HEK293 (cell line): ENCODE results near the gene CBFB.
"Not testable (repeated sequence)": the region's sequence is repeated elsewhere in the genome, so short reads cannot be mapped to it uniquely, and the experiment has no call there.

Experiments used
- CTCF ChIA-PET: fragments of 350-600 bp; formaldehyde crosslinking; extraction: SDS; loops from one replicate; lab custom pipeline; 2021; ENCODE audit warnings: antibody characterized with exemption; lab: Yijun Ruan, JAX
- POLR2A ChIA-PET: fragments of 300-600 bp; formaldehyde crosslinking; extraction: SDS; loops from one replicate; lab custom pipeline; 2020; ENCODE audit warnings: antibody characterized with exemption, inconsistent platforms; lab: Yijun Ruan, JAX
- H3K27ac ChIP-seq: fragments of 200-500 bp; sonication (Bioruptor generic); 2 replicates; pipeline ENCODE4 v1.5.1; 2014; ENCODE audit warnings: low read depth, low read length, control low read depth, inconsistent platforms; ENCODE audit errors: extremely low read depth
- H3K36me3 ChIP-seq, 2 experiments: fragments of 200-500 bp in 1 of 2; sonication (Bioruptor generic) in 1 of 2; 1 replicate in 1 of 2; 2 replicates in 1 of 2; pipeline ENCODE4 v1.5.1; 2014 to 2017; ENCODE audit warnings: inconsistent platforms in 2 of 2, low read length in 2 of 2; ENCODE audit not compliant: control insufficient read depth in 2 of 2, insufficient read depth in 1 of 2
- H3K4me1 ChIP-seq: fragments of 200-500 bp; sonication (Bioruptor generic); 2 replicates; pipeline ENCODE4 v1.5.1; 2014; ENCODE audit warnings: mild to moderate bottlenecking, low read length, inconsistent platforms; ENCODE audit not compliant: control insufficient read depth, insufficient read depth
- H3K4me3 ChIP-seq: 2 replicates; pipeline ENCODE4 v1.5.1; 2011; ENCODE audit warnings: low read depth, mild to moderate bottlenecking, control low read depth, low read length, moderate library complexity
- H3K9me3 ChIP-seq: fragments of 200-500 bp; sonication (Bioruptor generic); 2 replicates; pipeline ENCODE4 v1.5.1; 2014; ENCODE audit warnings: low read depth, low read length, inconsistent platforms; ENCODE audit not compliant: control insufficient read depth, insufficient read depth
- KLF8 ChIP-seq: fragments of 450-650 bp; formaldehyde crosslinking; IDR thresholded peaks from 2 replicates; pipeline ENCODE4 v1.5.1; 2016; ENCODE audit warnings: missing biosample characterization, missing genetic modification characterization
- SCRT2 ChIP-seq: fragments of 450-650 bp; formaldehyde crosslinking; IDR thresholded peaks from 2 replicates; pipeline ENCODE4 v1.5.1; 2016; ENCODE audit warnings: missing biosample characterization, missing genetic modification characterization
- TCF7L2 ChIP-seq: IDR thresholded peaks from 2 replicates; pipeline ENCODE4 v1.6.1; 2011; ENCODE audit warnings: low read depth, mild to moderate bottlenecking, inconsistent platforms, low read length, moderate library complexity, borderline replicate concordance
- YY1 ChIP-seq: fragments of 450-650 bp; formaldehyde crosslinking; IDR thresholded peaks from 2 replicates; pipeline ENCODE4 v1.5.1; 2018; ENCODE audit warnings: missing biosample characterization, missing genetic modification characterization
- ZNF10 ChIP-seq: fragments of 450-650 bp; formaldehyde crosslinking; IDR thresholded peaks from 2 replicates; pipeline ENCODE4 v1.5.1; 2017; ENCODE audit warnings: missing biosample characterization, missing genetic modification characterization
- ZNF121 ChIP-seq: fragments of 450-650 bp; formaldehyde crosslinking; IDR thresholded peaks from 2 replicates; pipeline ENCODE4 v1.5.1; 2016; ENCODE audit warnings: missing biosample characterization, missing genetic modification characterization
- ZNF211 ChIP-seq: fragments of 450-650 bp; formaldehyde crosslinking; IDR thresholded peaks from 2 replicates; pipeline ENCODE4 v1.5.1; 2016; ENCODE audit warnings: low read depth, missing biosample characterization, missing genetic modification characterization
- ZNF248 ChIP-seq: fragments of 450-650 bp; formaldehyde crosslinking; IDR thresholded peaks from 2 replicates; pipeline ENCODE4 v1.5.1; 2017; ENCODE audit warnings: missing biosample characterization, missing genetic modification characterization
- ZNF354C ChIP-seq: fragments of 450-650 bp; formaldehyde crosslinking; IDR thresholded peaks from 2 replicates; pipeline ENCODE4 v1.5.1; 2016; ENCODE audit warnings: missing biosample characterization, missing genetic modification characterization, low read depth, borderline replicate concordance
- ZNF658 ChIP-seq: fragments of 450-650 bp; formaldehyde crosslinking; IDR thresholded peaks from 2 replicates; pipeline ENCODE4; 2016; ENCODE audit warnings: missing biosample characterization, missing genetic modification characterization
- TF ChIP-seq, protein P1 (sequence below): fragments of 450-650 bp; formaldehyde crosslinking; IDR thresholded peaks from 2 replicates; pipeline ENCODE4 v1.5.1; 2016; ENCODE audit warnings: missing biosample characterization, missing genetic modification characterization
- TF ChIP-seq, protein P2 (sequence below): fragments of 450-650 bp; formaldehyde crosslinking; IDR thresholded peaks from 2 replicates; pipeline ENCODE4 v1.5.1; 2017; ENCODE audit warnings: missing biosample characterization, missing genetic modification characterization
- TF ChIP-seq, protein P3 (sequence below): fragments of 450-650 bp; formaldehyde crosslinking; IDR thresholded peaks from 2 replicates; pipeline ENCODE4 v1.5.0; 2017; ENCODE audit warnings: missing biosample characterization, missing genetic modification characterization, borderline replicate concordance

Gene CBFB

DNA sequence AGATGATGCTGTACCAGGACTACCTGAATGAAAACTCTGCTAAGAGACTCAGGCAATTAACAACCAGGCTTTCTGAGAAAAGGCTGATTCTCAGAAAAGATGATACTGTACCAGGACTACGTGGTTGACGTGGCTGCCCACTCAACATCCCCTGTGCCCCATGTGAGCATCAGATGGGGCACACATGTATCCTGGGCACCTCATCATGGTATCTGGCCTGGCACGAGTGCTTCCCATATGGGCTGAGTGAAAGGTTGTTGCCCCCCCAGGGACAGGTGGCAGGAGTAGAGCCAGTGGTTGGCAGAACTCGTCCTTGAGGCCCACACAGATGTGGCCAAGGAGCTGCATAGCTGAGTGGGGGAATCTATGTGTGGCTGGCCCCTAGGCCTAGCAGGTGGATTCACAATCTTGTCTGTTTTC lies 44.0 kb upstream of the CBFB start:
- H3K4me3 ChIP-seq = no peak overlapping the region
- H3K27ac ChIP-seq = no peak overlapping the region
- TF ChIP-seq ZNF354C (tag by site-specific recombination) (no peak), ZNF10 (tag by site-specific recombination) (no peak), ZNF248 (tag by site-specific recombination) (no peak)
- no peaks in the 10 kb centered on the region for H3K4me1 ChIP-seq
- no peaks in the 10 kb centered on the region for H3K9me3 ChIP-seq
- no peaks in the 10 kb centered on the region for H3K36me3 ChIP-seq
- CTCF ChIA-PET = interaction anchor here (0.7 to 1.4 kb wide), 4 partner anchors 9 to 170 kb away, joined by 3 to 7 read pairs (median 5); no protein-coding TSS in a partner anchor
- POLR2A ChIA-PET = no interaction called here

DNA sequence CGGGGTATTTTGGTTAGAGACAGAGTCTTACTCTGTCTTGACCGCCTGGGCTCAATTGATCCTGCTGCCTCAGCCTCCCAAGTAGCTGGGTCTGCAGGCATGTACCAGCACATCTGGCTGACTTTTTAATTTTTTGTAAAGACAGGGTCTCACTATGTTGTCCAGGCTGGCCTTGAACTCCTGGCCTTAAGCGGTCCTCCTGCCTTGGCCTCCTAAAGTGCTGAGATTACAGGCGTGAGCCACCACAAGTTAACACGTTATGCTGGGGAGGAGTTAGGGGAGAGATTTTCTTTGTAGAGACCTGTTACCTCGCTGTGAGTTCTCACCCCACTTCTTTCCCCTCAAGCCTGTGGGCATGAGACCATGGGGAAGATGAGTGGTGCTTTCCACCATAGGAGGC lies 42.4 kb upstream of the CBFB start:
- ChIA-PET CTCF (interaction anchor here (0.6 to 1.4 kb wide), 5 partner anchors 32 to 1807 kb away, joined by 3 to 7 read pairs (median 3); partner anchors contain the start of gene B3GNT9), POLR2A (no interaction called here)
- Histone ChIP-seq H3K36me3 (no peaks in the 10 kb centered on the region), H3K4me1 (no peaks in the 10 kb centered on the region), H3K27ac (no peak overlapping the region), H3K4me3 (no peak overlapping the region), H3K9me3 (no peaks in the 10 kb centered on the region)
- TF ChIP-seq, protein P1, sequence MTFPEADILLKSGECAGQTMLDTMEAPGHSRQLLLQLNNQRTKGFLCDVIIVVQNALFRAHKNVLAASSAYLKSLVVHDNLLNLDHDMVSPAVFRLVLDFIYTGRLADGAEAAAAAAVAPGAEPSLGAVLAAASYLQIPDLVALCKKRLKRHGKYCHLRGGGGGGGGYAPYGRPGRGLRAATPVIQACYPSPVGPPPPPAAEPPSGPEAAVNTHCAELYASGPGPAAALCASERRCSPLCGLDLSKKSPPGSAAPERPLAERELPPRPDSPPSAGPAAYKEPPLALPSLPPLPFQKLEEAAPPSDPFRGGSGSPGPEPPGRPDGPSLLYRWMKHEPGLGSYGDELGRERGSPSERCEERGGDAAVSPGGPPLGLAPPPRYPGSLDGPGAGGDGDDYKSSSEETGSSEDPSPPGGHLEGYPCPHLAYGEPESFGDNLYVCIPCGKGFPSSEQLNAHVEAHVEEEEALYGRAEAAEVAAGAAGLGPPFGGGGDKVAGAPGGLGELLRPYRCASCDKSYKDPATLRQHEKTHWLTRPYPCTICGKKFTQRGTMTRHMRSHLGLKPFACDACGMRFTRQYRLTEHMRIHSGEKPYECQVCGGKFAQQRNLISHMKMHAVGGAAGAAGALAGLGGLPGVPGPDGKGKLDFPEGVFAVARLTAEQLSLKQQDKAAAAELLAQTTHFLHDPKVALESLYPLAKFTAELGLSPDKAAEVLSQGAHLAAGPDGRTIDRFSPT (tag by site-specific recombination) = no peak
- TF ChIP-seq TCF7L2 = no peak
- TF ChIP-seq ZNF211 (tag by site-specific recombination) = no peak
- TF ChIP-seq ZNF658 = no peak
- peak; percentile 61; the same call in 1 of the 2 replicates for TF ChIP-seq ZNF121 (tag by site-specific recombination)

DNA sequence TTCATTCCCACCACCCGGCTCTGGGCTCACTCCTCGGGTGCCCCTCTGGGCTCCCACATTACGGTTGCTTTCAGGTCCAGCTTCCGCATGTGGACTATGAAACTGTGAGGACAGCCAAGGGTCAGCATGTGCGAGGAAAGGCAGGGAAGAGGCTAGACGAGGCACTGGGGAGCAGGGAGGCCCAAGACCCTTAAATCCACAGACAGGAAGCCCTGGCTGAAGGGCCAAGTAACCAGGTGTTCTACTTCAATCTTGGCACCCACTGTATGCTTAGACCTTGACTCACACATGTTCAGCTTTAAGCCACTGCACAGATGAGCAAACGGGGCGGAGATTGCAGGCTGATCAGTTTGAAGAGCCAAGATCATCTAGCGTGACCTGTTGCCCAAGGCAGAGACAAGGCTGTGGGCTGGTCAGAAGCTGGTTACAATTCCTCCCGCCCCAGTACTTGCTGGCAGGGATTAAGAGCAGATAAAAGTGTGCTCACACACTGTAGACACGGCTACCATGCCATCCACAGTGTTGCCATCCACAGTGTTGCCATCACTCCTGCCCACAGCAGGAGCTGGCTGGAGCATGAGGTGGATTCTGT lies 40.7 kb upstream of the CBFB start, which contains the start of gene CES4A:
Gene CES4A, plus strand, starts transcription at position 393 of the 592 bp plus-strand sequence. Its CDS starts 184 bp downstream, at position 577.
- Histone ChIP-seq H3K36me3 (no peaks in the 10 kb centered on the region), H3K4me3 (no peak within 1 kb of the TSS), H3K4me1 (no peaks in the 10 kb centered on the region), H3K9me3 (no peaks in the 10 kb centered on the region), H3K27ac (no peak within 1 kb of the TSS; the same call in 1 of the 2 replicates)
- POLR2A ChIA-PET = no interaction called here
- no peak for TF ChIP-seq KLF8 (tag by site-specific recombination)
- TF ChIP-seq SCRT2 (tag by site-specific recombination) = peak; percentile 59
- CTCF ChIA-PET = interaction anchor here (0.7 to 1.0 kb wide), 2 partner anchors 27 to 409 kb away, joined by 3 read pairs; partner anchors contain the start of gene CES3

DNA sequence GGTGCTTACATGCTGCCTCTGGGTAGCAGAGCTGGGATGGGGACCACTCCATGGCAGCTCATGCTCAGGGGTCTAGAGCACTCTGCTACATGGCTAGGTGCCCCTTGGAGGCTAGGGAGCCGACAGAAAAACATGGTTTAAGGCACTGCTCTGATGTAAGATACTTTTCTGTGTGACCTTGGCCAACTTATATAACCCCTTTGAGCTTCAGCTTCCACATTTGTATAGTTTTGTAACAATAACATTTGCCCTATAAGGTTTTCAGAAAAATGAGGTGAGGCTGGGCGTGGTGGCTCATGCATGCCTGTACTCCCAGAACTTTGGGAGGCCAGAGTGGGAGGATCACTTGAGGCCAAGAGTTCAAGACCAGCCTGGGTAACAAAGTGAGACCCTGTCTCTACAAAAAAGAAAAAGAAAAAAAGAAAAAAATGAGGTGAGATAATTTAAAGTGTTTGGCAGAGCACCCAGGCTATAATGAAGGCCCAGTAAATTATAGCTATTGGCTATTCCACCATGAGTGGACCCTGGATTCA lies 37.3 kb upstream of the CBFB start:
- CTCF ChIA-PET = interaction anchor here (0.6 to 1.5 kb wide), 9 partner anchors 14 to 289 kb away, joined by 4 to 7 read pairs (median 5); partner anchors contain the start of gene CES3

DNA sequence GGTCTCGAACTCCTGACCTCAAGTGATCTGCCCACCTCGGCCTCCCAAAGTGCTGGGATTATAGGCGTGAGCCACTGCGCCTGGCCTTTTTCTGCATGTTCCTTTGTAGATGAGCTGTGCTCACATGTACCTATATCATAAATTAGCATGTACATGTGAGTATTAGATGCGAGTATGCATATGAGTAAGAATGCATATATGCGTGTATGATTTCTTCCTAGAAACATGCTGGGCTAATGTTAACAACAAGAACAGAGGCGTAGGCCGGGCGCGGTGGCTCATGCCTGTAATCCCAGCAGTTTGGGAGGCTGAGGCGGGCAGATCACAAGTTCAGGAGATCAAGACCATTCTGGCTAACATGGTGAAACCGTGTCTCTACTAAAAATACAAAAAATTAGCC lies 35.4 kb upstream of the CBFB start:
- POLR2A ChIA-PET, H3K4me1 ChIP-seq, H3K9me3 ChIP-seq, H3K36me3 ChIP-seq, H3K4me3 ChIP-seq, H3K27ac ChIP-seq: not testable (repeated sequence)
- CTCF ChIA-PET = interaction anchor here (1.4 kb wide), 1 partner anchor 15 kb away, joined by 8 read pairs; no protein-coding TSS in a partner anchor

More for the DNA sequence above, 37.3 kb upstream of the CBFB start:
- H3K4me1 ChIP-seq = no peaks in the 10 kb centered on the region
- POLR2A ChIA-PET = no interaction called here
- TF ChIP-seq, protein P2, sequence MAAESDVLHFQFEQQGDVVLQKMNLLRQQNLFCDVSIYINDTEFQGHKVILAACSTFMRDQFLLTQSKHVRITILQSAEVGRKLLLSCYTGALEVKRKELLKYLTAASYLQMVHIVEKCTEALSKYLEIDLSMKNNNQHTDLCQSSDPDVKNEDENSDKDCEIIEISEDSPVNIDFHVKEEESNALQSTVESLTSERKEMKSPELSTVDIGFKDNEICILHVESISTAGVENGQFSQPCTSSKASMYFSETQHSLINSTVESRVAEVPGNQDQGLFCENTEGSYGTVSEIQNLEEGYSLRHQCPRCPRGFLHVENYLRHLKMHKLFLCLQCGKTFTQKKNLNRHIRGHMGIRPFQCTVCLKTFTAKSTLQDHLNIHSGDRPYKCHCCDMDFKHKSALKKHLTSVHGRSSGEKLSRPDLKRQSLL (tag by site-specific recombination) = no peak
- no peak for TF ChIP-seq YY1
- TF ChIP-seq, protein P3, sequence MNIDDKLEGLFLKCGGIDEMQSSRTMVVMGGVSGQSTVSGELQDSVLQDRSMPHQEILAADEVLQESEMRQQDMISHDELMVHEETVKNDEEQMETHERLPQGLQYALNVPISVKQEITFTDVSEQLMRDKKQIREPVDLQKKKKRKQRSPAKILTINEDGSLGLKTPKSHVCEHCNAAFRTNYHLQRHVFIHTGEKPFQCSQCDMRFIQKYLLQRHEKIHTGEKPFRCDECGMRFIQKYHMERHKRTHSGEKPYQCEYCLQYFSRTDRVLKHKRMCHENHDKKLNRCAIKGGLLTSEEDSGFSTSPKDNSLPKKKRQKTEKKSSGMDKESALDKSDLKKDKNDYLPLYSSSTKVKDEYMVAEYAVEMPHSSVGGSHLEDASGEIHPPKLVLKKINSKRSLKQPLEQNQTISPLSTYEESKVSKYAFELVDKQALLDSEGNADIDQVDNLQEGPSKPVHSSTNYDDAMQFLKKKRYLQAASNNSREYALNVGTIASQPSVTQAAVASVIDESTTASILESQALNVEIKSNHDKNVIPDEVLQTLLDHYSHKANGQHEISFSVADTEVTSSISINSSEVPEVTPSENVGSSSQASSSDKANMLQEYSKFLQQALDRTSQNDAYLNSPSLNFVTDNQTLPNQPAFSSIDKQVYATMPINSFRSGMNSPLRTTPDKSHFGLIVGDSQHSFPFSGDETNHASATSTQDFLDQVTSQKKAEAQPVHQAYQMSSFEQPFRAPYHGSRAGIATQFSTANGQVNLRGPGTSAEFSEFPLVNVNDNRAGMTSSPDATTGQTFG (tag by site-specific recombination) = no peak
- no peak overlapping the region for H3K27ac ChIP-seq
- no peaks in the 10 kb centered on the region for H3K9me3 ChIP-seq
- no peak overlapping the region for H3K4me3 ChIP-seq
- H3K36me3 ChIP-seq = no peaks in the 10 kb centered on the region
